Vagina (tissue), 2 donors: ENCODE measurements around the gene NANOS3.

Experiments used
- POLR2A ChIP-seq, 2 donors: fragments of 450-650 bp; IDR thresholded peaks; one replicate each; pipeline ENCODE4 v1.6.1; 2017; ENCODE audit warnings: antibody characterized with exemption in 2 of 2, mild to moderate bottlenecking in 2 of 2, moderate library complexity in 2 of 2
- TF ChIP-seq, protein P1 (sequence below), 3 experiments: fragments of 450-650 bp in 2 of 3; fragments of 200-600 bp in 1 of 3; sonication (generic) in 1 of 3; IDR thresholded peaks; one replicate each; pipeline ENCODE4 v1.5.1; 2017 to 2019; ENCODE audit warnings: antibody characterized with exemption in 3 of 3, mild to moderate bottlenecking in 2 of 3, moderate library complexity in 2 of 3

DNA sequence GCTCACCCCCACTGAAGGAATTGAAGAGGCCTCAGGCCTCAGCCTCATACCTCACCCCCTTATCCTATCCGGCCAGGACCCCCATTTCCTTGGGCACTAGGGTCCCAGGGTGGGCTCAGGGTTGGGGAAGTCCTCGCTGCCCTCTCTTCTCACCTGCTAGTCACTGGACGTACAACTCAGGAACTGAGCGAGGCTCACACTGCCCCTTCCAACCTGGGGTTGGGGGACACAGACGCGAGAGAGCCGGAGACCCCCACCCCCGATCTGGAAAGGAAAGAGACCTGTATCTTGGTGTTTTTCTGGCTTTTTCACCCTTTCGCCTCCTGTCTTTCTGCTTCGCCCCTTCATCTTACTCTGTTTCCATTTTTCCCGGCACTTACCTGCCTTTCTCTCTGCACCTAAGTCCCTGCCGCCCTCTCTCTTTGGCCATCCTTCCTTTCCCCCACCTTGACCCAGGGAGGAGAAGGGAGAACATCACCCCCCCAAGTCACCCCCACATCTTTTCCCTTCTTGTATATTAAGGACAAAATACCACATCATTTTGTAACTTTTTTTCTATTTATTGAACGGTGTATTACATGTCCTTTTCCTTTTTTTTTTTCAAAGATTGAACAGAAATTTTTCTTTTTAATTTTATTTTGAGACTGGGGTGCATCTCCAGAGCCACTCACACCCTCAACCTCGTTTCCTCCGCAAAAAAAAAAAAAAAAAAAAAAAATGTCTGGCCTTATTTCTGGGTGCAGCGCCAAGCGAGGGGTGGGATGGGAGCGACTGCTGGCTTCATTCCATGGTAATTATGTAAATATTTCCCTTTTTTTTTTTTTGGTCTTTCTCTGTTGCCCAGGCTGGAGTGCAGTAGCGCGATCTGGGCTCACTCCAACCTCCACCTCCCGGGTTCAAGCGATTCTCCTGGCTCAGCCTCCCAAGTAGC lies 45.1 kb upstream of the NANOS3 start:
- TF ChIP-seq, protein P1, sequence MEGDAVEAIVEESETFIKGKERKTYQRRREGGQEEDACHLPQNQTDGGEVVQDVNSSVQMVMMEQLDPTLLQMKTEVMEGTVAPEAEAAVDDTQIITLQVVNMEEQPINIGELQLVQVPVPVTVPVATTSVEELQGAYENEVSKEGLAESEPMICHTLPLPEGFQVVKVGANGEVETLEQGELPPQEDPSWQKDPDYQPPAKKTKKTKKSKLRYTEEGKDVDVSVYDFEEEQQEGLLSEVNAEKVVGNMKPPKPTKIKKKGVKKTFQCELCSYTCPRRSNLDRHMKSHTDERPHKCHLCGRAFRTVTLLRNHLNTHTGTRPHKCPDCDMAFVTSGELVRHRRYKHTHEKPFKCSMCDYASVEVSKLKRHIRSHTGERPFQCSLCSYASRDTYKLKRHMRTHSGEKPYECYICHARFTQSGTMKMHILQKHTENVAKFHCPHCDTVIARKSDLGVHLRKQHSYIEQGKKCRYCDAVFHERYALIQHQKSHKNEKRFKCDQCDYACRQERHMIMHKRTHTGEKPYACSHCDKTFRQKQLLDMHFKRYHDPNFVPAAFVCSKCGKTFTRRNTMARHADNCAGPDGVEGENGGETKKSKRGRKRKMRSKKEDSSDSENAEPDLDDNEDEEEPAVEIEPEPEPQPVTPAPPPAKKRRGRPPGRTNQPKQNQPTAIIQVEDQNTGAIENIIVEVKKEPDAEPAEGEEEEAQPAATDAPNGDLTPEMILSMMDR (IDR thresholded peaks at IDR 0.05), result no peak
- TF ChIP-seq POLR2A (IDR thresholded peaks at IDR 0.05), result no peak
